NCI-H1436 (cell line): ENCODE data around the gene STK32A.

Experiments
- DNase-seq: peaks from one replicate; lab custom pipeline; 2025; lab: John Stamatoyannopoulos, UW

STK32A gene

DNA sequence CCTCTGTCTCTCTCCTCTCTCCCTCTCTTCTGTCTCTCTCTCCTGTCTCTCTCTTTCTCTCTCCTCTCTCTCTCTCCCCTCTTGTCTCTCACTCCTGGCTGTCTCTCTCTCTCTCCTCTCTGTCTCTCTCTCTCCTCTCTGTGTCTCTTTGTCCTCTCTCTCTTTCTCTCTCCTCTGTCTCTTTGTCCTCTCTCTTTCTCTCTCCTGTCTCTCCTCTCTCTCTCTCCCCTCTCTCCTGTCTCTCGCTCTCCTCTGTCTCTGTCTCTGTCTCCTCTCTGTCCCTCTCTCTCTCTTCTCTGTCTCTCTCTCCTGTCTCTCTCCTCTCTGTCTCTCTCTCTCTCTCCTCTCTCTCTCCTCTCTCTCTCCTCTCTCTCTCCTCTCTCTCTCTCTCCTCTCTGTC, 25.0 kb downstream of the STK32A start:
- no peak for DNase-seq

DNA sequence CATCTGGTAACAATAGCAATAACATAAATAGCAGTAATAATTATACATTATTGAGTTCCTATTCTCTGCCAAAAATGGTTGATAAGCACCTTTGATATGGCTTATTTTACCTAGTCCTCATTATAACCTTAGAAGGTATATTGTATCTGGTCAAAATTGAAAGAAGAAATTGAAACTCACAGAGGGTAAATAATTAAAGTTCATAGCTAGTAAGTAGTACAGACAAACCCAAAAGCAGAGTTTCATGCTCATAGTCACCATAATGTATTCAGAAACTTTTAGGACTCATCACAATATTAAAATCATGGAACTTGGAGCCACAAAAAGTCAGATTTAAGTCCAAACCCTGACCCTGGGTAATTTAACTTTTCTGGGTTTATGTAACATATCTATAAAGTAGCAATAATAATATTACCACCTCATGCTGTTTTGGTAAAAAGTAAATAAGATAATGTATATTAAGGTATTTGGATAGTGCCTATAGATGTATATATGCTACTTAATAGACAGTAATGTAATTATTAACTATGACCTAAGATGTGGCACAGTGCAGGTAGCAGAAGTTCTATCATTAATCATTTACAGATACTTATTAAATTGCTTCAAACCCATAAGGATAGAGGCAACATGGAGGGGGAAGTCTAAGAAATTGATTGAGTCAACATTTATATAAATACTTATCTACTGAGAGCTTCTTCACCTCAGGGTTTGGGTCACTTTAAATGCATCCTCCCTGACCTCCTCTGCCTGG, 32.4 kb downstream of the STK32A start:
- DNase-seq: no peak

DNA sequence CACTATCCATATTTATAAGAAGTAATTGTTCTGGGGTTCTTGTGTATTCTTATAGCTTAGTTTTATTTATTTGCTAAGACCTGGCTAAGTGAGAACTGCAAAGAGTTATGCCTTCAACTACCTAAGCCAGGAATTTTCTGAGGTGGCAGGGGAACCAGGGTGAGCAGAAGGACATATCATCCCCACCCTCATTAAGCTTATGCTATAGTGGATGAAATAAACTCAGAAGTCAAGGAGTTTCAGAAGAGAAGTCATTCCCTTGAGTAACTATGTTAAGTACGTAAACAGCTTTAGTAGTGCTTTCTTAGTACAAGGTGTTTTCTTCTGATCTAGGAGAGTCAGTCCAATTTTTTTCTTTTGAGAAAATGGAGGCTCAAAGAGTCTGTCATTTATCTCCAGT, 41.7 kb downstream of the STK32A start:
- no peak for DNase-seq

DNA sequence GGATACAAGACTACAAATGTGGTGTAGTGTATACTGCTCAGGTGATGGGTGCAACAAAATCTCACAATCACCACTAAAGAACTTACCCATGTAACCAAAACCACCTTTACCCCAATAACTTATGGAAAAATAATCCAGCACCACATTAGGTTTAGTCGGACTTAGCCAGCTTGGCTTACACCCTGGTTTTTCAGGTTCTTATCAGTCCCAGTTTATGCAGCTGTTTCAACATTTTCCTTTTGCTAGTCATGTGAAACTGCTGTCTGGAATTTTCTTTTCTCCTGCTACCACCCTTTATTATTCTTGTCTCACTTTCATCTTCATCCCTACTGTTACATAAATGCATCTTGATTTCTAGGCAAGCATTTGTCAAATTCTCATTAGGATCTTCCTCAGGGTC, 51.5 kb downstream of the STK32A start:
- no peak for DNase-seq

DNA sequence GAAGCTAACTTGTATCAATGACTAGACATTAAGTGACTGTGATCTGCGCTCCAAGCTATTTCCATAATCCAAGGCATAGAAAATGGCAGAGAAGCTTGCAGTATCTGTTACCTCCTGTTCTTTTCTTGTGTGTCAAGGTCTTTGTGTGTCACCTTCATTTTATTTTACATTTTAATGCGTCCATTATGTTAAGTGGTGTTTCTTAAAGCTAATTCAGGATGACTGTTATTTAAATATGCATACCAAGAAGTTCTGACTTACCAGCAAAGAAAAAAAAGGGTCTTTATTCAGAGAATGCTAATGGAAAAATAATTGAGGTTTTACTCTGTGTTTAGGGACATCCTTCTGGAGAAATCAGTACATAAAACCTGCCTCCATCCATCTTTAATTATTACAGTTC, 52.3 kb downstream of the STK32A start:
- peak; percentile 21 for DNase-seq

DNA sequence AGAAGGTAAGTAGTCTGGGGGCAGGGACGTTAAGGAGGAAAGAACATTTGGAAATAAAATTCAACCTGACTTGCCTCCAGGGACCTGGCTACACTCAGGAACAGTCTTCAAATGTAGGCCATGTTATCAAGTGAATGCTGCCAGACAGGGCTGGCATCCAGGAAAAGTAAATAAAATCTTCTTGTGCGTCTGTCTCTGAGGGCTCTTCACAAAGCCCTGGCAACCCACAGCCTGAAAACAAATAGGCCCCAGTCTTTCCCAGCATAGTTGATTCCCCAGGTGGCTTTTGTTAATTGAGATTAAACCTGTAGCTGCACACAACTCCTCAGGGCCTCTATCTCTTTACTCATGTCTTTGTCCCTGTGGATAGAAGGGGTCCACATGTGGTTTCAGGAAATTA, 55.4 kb downstream of the STK32A start:
- peak; percentile 42 for DNase-seq

DNA sequence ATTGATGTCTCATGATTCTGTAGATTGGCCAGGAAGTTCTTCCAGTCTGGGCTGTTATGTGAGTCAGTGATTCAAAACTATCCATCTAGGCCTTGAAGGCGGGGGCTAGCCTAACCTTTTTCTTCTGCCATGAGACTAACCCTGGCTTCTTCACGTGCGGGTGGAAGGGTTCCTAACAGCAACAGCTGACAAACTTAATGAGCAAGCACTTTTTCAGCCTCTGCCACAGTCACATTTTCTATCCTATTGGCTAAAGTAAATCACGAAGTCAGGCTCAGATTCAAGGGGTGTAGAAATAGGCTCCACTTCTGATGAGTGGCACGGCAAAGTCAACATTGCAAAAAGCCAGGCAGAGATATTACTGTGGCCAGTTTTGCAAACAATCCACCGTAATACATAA, 68.4 kb downstream of the STK32A start:
- DNase-seq: no peak

DNA sequence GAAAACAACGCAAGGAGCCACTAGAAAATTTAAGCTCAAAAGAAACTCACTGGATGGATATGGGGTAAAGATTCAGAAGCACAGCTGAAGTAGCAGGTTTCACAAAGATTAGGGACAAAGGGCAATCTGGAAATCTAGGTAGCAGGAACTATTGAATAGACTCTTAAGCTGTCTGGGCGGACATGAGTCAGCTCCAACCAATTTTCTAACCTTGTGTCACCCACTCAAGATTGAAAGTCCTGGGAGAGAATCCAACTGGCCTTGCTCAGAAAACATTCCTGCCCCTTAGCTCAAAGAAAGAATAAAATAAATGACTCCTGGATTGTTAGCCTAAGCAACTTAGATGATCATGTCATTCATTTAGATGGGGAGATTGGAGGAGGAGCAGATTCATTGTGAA, 69.2 kb downstream of the STK32A start:
- DNase-seq: no peak

DNA sequence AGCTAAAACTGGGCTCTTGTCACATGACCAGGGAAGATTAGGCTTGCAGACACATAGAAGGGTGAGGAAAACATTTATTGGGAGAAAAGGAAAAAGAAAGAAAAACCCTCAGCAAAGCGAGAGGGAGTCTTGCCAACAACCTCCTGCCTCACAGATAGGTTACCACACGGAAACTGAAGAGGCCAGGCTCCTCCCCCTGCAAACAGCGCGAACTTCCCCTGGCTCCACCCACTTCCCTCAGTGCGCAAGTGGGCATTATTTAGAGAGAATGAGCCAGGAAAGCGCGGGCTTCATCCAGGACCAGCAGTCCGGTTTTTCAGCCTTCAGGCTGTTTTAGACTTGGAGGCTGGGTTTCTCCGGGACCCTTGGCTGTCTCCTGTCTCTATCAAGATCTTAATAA, 70.3 kb downstream of the STK32A start:
- DNase-seq: no peak

DNA sequence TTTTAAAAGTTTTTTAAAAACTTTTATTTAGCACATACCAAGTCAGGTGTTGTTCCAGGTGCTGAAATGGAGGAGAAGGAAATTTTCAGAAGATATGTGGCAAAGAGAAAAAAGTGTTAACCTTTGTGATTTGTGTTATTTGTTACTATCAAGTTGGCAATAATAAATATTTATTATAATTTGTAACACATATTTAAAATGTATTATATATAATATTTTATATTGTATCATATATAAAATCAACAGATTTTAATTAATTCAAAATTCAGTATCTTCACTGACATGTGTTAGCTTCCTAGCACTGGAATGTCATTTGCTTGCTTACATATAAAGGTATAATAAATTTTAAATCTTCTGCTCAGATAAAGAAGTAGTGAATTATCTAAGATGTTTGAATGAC, 71.5 kb downstream of the STK32A start:
- DNase-seq: no peak

DNA sequence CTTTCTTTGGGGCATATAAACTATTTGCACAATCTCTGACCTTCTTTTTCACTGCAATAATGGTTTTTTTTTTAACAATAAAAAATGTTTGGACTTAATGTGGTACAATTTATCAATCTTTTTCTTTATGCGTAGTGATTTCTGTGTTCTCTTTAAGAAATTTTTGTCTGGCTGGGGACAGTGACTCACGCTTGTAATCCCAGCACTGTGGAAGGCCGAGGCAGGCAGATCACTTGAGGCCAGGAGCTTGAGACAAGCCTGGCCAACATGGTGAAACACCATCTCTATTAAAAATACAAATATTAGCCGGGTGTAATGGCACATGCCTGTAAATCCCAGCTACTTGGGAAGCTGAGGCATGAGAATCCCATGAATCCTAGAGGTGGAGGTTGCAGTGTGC, 72.3 kb downstream of the STK32A start:
- no peak for DNase-seq

DNA sequence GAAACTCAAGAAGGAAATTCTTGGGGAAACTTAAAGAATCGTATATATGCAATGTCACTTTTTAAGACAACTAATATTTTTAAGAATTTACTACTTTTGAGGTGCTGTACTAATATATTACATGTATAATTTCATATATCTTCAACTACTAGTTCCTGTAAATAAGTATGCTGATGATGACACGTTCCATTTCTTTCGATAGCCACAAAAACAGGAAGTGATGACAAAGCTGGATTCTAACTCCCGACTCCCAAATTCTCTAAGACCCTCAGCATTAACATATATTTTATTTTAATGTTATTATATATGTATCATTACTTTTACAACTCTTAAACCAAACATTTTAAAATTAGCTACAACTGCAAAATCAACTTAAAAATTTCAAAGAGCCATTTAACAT, 74.8 kb downstream of the STK32A start:
- DNase-seq: no peak

DNA sequence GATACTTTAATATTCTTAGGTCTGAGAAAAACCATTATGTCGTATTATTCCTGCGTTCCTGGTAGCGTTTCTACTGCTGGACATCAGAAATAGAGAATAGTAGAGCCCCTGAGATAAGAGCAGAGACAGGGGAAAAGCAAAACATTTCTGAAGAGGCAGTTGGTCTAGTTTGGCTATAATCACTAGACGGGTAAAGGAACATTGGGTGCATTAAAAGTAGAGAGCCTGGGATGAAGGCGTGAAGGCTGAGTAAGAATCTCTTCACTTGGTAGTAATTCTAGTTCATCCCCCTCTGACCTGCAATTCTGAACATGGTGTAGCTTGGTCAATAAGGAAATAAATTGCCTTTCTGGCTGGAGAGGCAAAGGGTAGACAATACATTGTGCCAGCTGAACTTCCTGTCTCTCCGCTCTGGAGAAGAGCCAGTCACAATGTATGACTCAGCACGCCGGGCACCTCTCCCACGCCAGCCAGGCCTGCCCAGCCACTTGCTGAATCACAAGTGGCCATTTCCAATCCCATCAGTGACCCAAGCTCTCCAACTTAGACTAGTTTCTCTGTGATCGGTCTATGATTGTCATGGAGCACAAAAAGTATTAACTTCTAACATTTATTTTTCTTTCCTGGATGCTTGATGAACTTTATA, 75.4 kb downstream of the STK32A start:
- peak; percentile 59 for DNase-seq

DNA sequence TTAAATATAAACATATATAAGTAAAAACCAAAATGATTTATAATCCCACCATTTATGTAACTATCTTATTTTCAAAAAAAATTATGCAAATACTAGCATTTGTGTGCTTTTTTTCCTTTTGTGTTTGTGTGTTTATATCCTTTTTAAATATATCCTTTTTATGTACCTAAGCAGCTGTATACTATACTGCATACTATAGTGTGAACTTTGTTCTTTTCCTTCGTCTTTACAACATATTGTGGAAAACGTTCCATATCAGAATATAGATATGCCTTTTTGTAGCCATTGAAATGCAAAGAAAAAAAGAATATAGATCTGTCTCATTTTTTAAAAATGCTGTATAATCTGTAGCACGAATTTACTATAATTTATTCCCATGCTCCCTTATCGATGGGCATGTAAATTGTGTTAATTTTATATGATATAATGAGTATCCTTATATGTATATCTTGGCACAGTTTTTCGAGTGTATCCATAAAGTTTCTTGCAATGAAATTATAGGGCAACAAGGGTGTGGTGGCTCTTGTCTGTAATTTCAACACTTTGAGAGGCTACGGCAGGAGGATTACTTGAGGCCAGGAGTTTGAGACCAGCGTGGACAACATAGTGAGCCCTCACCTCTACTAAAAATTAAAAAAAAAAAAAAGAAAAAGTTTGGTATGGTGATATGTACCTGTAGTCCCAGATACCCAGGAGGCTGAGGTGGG, 83.3 kb downstream of the STK32A start:
- DNase-seq: no peak

DNA sequence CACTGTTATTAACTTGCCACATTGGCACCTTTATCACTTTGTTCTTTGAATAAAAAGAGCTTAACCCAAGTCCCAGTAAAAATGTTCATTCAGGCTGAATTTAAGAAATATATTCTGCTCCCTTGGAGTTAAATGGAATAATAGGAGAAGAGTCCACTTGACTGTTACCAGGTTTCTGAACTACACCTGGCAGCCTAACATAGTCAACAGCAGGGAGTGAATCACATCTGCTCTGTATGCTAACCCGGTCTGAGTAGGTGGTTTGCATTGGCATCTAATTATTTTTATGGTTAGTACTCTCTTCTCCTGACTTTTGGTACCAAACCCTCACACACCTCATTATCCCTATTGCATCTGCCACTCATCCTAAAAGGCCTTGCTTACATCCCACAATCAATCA, 86.7 kb downstream of the STK32A start:
- DNase-seq: peak; percentile 28

DNA sequence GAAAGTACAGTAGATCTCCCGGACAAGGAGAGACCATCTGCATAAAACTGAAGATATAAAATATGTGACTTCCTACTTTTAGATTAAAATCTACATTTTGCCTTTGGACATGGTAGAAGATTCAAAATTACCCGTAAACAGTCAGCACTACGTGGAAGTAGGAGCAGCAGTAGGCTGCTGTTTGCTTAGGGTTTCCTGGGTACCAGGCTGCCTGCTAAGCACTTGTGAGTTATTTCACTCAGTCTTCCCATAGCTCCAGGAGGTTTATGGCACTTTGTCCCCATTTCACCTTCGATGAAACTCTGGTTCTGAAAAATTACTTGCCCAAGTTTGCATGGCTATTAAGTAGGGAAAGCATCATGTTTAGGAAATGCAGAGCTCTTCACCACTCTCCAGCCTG, 92.6 kb downstream of the STK32A start:
- DNase-seq: no peak

DNA sequence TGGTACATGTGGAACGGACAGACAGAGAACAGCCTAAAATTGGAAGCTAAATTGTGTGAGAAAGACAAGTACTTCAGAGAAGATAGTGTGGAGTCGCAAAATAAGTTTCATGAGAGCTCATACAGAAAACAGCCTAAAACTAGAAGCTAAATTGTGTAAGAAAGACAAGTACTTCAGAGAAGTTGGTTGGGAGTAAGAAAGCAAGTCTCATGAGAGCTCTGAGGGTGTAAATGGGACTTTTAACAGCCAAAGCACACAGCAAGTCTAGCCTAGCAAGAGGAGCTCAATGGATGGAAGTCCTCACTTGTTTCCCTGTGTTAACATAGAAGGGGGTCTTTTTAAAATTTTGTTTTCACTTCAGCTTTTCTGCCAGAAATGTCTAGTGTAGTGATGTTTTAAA, 93.1 kb downstream of the STK32A start:
- DNase-seq: no peak

DNA sequence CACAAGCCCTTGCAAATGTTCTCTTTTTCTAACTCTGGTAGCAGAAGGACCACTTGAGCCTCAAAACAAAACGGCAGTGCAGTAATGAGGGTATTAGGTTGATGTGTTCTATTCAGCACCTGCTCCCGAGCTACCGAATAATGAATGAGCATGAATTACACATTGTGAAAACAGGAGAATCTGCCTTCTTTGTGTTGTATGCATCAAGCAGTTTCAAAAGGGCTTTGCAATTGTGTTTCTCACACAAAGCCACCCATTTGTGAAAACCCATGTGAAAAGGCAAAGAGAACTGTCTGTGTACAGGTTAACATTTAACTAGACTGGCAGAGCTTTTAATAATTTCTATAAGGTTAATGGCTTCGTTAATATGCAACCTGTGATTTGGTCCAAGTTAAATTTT, 97.8 kb downstream of the STK32A start:
- peak; percentile 92 for DNase-seq

DNA sequence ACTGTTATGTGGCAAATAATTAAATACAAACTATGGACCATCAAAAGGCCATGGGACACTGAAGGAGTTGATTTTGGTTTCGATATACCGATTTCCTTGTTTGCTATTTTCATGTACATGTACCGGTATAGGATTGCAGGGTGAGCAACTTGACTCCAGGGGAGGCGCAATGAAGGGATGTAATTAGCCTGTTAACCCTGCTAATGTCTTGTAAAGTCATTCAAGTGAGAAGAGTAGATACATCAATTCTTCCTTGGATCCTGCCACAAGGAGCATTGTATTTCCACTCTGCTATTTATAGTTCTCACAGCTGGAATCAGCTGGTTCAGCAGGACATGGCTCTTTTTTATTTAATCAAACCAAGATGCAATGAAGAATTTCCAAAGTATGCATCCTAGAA, 102.0 kb downstream of the STK32A start:
- DNase-seq: no peak

DNA sequence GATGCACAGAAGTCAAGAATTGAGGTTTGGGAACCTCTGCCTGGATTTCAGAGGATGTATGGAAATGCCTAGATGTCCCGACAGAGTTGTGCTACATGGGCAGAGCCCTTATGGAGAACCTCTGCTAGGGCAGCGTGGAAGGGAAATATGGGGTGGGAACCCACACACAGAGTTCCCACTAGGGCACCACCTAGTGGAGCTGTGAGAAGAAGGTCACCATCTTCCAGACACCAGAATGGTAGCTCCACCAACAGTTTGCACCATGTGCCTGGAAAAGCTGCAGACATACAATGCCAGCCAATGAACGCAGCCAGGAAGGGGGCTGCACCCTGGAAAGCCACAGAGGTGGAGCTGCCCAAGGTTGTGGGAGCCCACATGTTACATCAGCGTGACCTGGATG, 104.5 kb downstream of the STK32A start:
- DNase-seq: no peak

DNA sequence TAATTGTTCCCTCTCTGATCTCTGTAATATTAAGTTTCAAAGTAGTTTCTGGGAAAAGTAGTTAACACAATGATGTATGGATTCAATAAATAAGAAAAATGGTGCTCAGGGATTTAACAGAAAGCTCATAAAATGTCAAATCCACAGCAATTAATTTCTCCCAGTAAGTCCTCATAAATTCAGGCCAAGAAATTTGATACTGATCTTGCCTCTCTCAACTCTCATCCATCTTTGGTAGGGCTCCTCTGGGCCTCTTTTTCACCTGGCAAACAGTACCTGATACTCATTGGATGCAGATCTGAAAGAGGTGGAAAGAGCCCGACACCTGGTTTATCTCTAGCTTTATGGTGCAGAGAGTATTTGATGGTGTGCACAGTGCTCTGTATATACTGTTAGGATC, 106.1 kb downstream of the STK32A start:
- no peak for DNase-seq

DNA sequence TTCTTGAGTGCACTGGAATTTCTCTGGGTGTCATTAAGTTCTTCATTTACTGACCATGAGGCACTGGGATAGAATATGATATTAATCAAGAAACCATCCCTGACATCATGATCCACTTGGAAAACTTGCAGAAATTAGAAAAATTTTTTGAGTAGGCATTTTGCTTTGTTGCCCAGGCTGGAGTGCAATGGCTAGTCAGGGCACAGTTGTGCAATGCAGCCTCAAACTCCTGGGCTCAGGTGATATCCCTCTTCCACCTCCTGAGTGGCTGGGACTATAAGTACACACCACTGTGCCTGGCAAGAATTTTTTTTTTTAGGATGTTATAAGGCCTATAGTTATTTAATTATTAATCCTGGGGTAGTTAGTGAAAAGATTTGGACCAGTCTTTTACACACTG, 106.5 kb downstream of the STK32A start:
- DNase-seq: no peak

DNA sequence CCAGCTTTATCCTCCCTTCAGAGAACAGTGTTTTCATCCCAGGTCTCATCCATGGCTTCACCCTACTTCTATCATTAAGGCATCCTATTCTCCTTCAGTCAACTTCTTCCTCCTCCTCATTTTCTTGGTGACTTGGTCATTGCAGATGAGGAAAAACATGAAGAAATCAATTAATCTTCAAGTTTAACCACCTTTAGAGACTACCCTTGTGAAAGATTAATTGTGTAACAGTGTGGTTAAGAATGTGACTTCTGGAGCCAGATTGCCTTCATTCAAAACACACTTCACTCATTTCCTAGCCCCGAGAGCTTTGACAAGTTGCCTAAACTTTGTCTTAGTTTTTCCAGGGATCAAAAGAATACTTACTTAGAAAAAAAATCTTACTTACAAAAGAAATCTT, 110.0 kb downstream of the STK32A start:
- DNase-seq: no peak
